ENCODE results near the gene FKBP15.
"Not testable (repeated sequence)": the region's sequence is repeated elsewhere in the genome, so short reads cannot be mapped to it uniquely, and the experiment has no call there.

Gene FKBP15

GRCh38 chr9:113148781-113149510, 72.1 kb downstream of the FKBP15 start:
- DNase-seq: no peak

DNA sequence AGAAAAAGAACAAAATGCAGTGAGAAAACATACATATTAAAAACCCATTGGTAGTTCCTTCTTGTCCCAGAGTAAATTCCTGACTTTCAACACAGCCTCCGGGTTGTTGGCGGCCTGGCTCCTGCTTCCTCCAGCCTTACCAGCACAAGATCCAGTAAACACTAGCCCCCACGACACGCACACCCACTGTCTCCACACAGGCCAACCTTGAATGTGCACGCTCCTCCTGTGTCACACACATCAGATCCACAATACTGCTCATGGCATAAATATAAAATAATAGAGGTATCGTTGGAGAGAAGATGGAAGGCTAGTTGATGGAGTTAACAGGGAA, 72.7 kb downstream of the FKBP15 start:
- DNase-seq: no peak

GRCh38 chr9:113143432-113144227, 77.4 kb downstream of the FKBP15 start:
- no peak for DNase-seq

GRCh38 chr9:113140896-113141295, 80.2 kb downstream of the FKBP15 start:
- DNase-seq: not testable (repeated sequence)

- DNase-seq: no peak
Measured at GRCh38 chr9:113139953-113140352, 81.1 kb downstream of the FKBP15 start.

DNA sequence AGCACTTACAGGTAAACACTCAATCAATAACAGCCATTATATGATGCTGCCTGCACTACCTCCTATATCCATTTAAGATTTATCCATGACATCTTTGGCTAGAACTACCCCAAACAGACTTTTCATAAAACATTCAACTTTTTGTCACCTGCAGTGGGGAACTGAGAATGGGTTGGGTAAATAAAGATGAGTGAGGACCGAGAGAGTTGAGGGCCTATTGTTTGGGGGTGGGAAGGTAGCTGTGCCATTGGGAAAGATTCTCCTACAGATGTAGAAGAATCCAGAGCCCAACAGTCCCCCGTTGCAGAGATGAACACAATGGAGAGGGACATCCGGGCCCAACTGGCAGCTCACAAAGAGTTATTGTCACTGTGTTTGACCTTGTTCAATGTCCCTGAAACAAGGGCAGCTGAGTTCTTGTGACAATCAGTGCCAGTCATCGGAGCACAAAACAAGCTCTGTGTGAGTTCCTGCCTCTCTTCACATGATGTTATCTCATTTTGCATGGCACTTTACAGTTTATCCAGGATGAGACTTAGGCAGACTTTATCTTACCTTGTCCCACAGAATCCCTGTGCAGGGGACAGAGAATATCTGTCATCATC, 81.8 kb downstream of the FKBP15 start:
- DNase-seq: no peak

DNA sequence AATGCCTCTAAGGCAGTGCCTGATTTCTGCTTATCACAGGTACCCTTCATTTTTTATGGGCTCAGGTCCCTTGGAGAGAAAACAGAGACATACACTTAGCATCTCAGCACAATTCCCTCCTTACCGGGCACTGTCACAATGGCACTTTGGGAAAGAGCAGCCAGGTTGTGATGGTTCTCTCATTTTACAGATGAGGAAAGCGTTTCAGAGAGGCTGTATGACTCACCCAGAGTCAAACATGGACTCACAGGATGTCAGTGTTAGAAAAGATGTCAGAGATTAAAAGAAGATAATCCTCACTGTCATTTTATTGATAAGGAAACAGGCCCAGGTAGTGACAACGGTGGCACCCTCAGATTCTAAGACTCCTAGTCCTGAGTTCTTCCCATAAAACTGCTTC, 82.3 kb downstream of the FKBP15 start:
- DNase-seq: no peak

DNA sequence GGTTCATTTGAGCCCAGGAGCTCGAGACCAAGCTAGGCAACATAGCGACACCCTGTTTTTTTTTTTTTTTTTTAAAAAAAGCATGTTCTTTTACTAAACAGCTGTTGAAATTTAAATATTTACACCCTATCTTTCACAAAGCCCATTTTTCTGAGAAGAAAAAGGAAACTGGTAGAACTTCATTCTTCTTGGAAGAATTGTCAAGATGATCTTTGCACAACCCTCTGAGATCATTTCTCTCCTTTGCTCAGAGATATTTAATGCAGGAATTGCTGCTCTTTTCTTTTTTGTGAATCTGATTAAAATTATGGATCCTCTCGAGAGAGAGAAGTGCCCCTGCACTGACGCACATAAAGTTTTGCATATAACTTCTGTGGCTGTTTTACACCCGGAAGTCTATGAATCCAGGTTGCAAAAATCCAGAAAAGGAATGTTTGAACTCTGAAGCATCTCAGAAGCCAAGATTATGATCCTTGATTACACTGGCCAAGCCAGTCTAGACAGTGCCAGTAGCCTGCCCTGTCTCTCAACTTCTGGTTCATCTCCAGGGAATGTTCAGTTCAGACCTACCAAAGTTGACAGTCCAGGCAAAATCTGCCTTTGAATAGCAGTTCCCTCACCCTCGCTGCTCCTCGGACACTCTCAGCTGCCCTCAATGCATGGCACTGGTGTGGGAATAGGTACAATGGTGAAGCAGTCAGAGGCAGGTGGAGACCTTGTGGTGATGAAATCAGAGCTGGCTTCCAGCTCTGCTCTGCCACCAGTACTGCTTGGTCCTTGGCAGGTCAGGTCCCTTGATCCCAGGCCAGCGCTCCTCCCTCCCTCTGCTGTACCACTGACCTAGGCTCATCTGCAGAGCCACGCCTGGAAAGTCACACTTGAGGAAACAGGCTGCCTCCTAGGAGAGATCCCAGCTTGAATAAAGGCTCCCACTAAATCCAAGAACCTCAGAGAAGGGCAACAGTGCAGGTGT, 83.6 kb downstream of the FKBP15 start:
- no peak for DNase-seq

DNA sequence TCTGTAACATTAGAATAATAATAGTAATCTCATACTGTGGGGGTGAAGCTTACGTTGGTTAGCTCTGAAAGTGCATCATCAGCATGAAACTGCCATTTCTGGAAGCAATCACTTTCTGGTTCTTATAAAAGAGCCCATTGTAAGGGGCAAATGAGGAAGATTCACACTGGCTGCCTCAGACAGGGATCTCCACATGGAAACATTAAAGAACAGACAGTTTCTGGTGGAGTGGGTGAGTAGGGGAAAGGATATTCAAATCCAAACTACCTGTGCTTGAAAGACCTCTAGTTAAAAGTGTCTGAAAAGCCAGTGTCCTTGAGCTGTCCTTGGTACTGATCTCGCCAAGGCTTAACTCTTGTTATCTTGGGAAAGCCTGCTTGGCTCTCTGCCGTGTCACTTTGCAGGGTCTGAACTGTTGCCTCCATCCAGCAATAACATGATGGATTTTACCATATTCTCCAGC, 89.4 kb downstream of the FKBP15 start:
- no peak for DNase-seq

GRCh38 chr9:113129884-113130283, 91.2 kb downstream of the FKBP15 start:
- no peak for DNase-seq

- no peak for DNase-seq
Measured at GRCh38 chr9:113129466-113129865, 91.6 kb downstream of the FKBP15 start.

GRCh38 chr9:113125386-113126035, 95.6 kb downstream of the FKBP15 start:
- no peak for DNase-seq

DNA sequence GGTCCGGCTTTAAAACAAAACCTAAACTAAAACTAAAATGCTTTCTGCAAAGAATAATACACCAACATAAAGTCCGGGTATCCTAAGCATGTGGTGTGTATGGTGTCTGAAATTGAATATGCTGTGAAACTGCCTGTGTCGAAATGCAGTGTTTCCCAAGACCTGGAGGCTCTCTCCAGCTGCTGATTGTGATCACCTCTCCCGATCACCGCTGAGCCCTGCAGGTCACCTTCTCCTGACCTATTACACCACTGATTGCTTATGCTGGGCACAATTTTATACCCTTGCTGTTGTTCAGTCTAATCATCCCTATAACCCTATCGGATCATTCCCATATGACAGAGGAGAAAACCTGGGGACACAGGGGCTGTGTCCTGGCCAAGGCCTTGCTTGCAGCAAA, 102.2 kb downstream of the FKBP15 start:
- DNase-seq: not testable (repeated sequence)

Data from NCI-H2081 treated with DMSO at 0.1 percent for 48 hours (cell line).